Activated T-cell treated with anti-CD3 and anti-CD28 coated beads for 4 hours (primary cell): ENCODE measurements around the gene CCT4.
A peak's percentile ranks its signal among the peaks of the same experiment; 100 is the strongest.
"Not testable (repeated sequence)": the region's sequence is repeated elsewhere in the genome, so short reads cannot be mapped to it uniquely, and the experiment has no call there.

ENCODE experiments used
- DNase-seq: peaks from one replicate; pipeline ENCODE4 v3.0.0-alpha.2; 2020

Gene CCT4

DNA sequence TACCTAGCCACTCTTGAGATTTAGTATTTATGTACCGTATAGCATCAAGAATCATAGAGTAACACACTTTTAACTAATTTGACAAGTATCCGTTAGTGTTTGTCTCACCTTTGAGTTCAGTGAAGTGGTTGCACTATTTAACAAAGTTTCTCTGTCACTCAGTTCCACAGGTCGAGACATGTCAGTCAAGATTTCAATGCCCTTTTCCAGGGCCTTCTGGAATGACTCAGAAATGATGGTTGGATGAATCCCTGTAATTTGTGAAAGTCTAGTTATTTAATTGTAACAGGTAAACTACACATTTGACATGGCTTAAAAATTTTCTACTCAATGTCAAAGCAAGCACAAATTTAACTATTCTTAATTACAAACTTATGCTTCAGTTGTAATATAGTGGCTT is 9.7 kb downstream of the CCT4 start:
- DNase-seq = no peak

DNA sequence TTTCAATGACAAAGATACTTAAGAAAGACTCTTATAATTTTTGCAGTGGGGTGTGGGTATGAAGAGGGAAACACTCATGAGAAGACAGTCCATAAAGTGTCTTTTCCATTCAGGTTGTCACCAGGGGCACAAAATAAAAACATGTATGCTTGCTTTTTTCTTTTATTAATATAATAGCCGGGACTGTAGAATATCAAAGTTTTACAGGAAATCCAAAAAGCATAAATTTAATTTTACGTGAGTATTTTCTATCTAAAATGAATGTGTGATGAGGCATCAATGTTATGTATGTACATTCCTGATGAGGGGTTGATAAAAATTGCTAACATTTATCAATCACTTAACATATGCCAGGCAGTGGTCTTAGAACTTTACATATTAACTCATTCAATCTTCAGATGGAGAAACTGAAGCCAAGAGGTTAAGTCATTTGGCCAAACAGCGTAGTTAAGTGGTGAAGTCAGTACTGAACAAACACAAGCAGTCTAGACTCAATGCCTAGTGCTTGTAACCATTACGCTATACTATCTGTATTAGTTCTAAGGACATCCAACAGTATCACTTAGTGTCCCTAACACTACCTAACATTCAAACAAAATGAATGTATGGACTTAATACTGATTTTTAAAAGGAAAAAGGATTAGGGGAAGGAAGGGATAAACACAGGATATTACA is 10.7 kb downstream of the CCT4 start:
- DNase-seq = no peak

DNA sequence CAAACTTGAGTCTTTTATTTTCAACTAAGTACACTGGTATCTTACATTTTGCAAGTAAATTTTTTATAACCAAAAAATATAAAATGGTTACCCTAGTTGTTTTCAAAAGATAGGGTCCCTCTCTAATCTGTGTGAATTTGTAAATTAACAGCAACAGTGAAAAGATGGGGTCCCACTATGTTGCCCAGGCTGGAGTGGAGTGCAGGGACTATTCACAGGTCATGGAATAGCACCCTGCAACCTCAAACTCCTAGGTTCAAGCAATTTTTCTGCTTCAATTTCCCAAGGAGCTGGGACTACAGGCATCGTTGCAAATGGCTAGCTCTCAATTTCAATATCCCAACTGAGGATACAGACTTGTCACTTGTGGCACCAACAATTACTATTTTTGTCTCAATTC is 12.1 kb downstream of the CCT4 start:
- no peak for DNase-seq

DNA sequence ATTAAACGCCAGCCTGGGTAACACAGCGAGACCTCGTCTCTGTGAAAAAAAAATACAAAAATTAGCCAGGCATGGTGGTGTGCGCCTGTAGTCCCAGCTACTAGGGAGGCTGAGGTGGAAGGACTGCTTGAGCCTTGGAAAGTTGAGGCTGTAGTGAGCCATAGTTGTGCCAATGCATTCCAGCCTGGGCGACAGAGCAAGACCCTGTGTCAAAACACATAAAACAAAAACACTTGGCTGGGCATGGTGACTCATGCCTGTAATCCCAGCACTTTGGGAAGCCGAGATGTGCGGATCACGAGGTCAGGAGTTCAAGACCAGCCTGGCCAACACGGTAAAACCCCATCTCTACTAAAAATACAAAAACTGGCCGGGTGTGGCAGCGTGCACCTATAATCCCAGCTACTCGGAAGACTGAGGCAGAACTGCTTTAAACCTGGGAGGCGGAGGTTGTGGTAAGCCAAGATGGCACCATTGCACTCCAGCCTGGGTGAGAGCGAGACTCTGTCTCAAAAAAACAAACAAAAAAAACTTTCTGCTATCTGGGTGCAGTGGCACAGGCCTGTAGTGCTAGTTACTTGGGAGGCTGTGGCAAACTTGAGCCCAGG is 21.9 kb downstream of the CCT4 start:
- not testable (repeated sequence) for DNase-seq

DNA sequence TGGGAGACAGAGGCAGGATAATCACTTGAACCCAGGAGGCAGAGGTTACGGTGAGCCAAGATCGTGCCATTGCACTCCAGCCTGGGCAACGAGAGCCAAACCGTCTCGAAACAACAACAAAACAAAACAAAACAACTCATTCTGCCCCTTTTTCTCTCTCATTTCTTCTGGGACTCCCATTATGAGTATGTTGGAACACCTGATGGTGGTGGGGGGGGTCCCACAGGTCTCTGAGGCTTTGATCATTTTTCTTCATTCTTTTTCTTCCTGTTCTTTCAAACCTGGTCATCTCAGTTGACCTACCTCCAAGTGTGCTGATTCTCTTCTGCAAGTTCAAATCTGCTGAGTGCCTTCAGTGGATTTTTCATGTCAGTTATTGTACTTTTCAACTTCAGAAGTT is 26.4 kb downstream of the CCT4 start:
- DNase-seq = no peak

DNA sequence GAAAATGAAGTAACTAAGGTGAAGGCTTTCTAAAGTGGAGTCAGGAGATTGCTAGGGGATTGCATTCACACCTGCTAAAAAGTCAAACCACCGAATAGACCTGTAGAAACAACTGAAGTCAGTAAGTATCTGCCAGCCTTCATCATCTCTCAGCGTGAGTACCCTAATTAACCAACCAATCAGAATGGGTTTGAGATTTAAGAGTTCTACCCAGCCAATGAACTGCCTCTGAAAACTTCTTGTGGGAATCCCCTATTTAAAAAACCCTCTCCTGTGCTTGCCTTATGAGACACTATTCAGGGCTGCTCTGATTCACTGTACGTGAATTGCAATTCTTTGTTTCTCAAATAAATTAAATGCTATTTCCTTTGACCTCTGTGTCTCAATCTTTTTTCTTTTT is 31.2 kb downstream of the CCT4 start:
- no peak for DNase-seq

DNA sequence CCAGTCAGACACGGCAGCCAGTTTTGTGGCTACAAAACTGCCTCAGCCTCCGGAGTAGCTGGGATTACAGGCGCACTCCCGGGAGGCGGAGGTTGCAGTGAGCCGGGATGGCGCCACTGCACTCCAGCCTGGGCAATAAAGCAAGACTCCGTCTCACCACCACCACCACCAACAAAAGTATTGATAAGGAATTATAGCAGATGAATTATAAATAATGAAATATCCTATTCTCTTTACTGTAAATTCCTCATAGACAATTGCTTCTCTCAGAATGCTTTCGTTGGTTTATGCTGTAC is 33.2 kb downstream of the CCT4 start:
- no peak for DNase-seq

DNA sequence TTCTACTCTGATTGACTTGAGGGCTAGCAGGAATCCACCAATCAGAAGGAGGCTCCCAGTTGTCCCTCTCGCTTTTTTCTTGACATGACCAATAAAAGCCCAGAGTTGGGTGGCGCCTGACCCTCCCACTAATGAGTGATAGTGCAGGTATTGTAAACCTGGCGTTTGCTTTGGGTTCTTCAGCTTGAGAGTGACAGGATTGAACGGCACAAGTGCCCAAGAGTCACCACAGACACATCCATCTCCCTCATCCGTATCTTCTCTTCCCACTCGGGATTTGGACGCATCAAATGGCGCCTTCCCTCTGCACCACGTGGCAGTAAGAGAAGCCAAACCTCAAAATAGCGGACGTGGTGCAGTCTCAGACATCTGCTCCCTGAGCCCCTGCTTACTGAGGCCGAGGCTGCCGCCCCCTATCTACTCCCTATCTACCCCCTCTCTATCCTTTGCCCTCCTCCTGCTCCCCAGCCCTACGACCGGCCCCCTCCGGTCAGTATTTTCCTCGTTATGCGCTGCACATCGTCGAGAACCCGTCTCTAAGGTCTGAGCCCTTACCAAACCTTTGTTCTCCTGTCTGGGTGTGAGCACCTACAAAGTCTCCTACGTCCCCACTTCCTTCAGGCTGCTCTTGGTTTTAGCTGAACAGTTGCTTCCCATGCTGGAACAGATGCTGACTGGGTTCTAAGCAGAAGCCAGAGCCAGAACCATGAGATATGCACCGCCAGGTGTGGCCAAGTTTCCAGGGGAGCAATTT is 33.7 kb downstream of the CCT4 start:
- peak; percentile 84 for DNase-seq

DNA sequence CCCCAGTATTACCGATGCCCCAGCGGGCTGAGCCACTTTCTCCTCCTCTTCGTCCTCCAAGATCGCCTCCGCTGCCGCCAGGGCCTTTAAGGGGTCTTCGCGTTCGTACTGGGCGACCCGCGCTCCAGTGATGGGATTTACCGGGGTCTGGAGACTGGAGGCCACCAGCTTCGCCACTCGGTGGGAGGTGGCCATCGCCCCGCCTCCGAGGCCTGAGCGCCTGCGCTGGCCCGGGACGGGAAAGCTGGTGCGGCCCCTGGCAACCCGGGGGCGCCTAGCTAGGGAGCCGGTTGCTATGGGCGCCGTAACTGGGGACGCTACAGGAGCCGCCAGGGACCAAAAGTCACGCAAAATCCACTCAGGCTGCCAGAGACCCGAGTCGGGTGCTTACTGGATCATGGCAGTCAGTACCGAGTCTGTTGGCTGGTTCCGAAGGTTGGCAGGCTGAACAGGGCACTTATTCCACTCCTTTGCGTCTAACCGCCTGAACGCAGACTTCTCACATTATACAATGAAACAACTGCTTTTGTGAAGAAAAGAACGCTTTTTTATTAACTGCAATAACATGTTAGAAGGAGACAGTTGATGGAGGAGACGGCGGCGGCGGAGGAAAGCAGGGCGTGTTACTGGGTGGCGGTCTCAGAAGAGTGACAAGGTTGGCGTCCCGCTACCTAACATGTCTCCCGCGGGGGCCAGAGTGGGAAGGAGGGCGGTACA is 34.5 kb downstream of the CCT4 start, which contains the start of gene FAM161A:
Gene FAM161A (minus strand): TSS at position 214 of the 717 bp plus-strand sequence. CDS start 19 bp downstream, at position 195.
- peak; percentile 47 for DNase-seq

DNA sequence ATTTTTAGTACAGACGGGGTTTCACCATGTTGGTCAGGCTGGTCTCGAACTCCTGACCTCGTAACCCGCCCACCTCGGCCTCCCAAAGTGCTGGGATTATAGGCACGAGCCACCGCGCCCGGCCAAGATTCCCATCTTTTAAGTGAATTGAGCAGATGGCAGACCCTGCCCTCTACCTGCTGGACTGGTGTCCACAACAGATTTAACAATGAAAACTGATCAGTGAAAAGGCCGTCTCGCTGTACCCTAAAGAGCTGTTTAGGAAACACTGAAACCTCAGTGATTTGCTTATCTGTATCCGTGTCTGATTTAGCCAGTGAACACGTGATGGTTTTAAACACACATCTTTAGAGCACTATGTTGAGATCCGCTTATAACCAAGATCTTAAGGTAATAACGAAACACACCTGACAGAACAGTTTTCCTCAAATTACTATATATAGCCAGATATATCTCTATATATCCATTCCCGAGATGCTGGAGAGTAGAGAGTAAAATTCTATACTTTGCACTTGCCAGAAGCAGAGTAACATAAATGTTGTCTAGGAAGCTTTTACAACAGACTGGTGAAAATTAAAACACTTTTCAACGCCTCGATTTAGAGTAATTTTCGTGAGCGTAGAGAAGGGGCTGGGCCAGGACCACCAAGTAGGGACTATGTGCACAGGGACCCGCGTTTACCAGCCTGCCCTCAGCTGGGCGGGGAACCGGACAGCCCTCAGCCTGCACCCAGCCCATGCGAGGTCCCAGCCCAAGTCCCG is 35.2 kb downstream of the CCT4 start:
- no peak for DNase-seq

DNA sequence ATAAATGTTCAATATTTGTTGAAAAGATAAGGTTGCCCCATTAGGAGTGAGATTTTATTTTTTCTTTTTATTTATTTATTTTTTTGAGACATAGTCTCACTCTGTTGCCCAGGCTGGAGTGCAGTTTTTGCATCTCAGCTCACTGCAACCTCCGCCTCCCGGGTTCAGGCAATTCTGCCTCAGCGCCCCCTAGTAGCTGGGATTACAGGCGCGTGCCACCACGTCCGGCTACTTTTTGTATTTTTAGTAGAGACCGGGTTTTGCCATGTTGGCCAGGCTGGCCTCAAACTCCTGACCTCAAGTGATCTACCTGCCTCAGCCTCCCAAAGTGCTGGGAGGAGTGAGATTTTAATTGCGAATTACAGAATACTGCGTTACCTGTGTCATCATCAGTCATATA is 37.2 kb downstream of the CCT4 start:
- not testable (repeated sequence) for DNase-seq

DNA sequence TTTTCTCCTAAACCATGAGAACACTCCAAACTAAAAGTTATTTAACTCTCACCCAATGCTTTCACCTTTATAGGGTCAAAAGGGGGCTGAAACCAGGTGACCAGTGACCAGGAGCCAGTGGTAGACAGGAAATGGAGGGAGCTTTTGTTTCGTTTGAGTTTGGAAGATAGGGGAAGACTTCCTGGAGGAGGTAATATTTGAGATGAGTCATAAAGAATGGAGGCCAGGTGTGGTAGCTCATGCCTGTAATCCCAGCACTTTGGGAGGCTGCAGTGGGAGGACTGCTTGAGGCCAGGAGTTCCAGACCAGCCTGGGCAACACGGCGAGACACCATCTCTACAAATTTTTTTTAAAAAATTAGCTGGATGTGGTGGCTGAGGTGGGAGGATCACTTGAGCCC is 43.1 kb downstream of the CCT4 start:
- DNase-seq = no peak

DNA sequence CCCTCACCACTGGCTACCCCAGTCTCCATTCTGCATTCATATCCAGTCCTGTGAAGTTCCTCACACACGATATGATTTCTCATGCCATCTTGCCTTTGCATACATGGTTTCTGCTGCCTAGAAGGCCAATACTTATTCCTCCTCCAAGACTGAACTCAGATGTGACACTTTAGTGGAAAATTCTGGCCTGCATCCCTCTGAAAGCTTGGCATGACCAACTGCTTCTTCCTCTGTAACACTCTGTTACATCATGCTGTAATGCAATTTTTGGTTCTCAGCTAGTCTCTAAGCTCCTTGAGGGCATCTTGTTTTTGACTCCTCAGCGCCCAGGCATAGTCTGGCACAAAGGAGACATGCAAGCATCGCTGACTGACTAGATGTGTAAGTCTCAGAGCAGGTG is 47.2 kb downstream of the CCT4 start:
- DNase-seq = no peak

DNA sequence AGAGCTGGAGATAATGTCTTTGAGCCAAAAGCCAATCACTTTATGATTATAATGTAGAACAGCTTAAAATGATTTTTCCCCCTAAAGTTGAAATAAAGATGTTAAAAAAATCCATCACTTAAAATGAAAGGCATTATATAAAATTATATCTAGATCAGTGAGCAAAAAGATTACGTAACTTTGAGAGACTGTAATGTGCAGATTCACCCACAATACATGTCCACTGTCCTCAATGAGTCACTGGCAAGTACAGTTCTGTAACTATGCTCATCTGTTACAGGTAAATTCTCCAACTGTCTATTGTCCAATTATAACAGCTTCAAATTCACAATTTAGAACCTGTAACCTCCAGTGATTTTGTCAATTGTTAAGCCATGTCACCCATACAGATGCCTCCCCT is 53.6 kb downstream of the CCT4 start:
- DNase-seq = no peak

DNA sequence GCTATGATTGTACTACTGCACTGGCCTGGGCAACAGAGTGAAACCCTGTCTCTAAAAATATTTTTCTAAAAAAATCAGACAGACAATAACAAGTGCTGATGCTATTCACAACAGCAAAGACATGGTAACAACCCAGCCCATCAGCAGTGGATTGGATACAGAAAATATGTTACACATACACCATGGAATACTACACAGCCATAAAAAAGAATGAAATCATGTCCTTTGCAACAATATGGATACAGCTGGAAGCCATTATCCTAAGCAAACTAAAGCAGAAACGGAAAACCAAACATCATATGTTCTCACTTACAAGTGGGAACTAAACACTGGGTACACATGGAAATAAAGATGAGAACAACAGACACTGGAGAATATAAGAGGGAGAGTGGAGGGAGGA is 54.5 kb downstream of the CCT4 start:
- no peak for DNase-seq

DNA sequence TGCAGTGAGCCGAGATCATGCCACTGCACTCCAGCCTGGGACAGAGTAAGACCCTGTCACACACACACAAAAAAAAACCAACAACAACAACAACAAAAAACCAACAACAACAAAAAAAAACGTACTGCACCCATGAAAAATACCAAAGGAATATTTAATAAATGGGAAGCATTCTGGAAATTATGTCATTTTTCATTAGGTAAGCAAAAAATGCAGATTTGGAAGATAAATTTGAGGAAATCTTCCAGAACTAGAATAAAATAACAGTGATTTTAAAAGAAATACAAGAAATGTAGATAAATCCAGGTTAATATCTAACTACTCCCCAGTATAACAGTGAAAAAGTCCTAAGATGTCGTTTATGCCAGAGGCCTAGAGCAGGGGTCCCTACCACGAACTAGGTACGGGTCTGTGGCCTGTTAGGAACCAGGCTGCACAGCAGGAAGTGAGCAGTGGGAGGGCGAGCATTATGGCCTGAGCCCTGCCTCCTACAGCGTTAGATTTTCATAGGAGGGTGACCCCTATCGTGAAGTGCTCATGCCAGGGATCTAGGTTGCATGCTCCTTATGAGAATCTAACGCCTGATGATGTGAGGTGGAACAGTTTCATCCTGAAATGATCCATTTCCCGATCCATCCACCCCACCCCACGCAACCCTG is 56.1 kb downstream of the CCT4 start:
- no peak for DNase-seq

DNA sequence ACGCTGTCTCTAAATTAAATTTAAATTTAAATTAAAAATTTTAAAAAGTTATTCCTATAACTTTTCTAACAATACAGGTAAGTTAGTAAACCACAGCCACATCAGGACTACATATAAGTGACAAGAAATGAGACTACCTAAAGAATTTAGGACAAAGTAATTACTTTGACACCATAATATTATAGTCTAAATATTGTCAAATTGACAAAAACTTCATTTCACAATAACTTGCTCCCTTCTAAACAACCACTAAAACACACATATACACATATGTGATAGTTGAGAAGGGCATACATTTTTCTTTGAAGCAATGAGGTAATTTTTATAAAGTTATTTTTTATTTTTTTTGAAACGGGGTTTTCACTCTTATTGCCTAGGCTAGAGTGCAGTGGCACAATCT is 66.2 kb downstream of the CCT4 start:
- no peak for DNase-seq
